OCI-LY1 (cell line): ENCODE data around the gene TNS1.

ENCODE experiments used
- H2AFZ ChIP-seq: fragments of 200-600 bp; sonication (generic), shearing (Covaris generic); 2 replicates; pipeline ENCODE4 v1.6.0; 2014; ENCODE audit warnings: antibody characterized with exemption, mild to moderate bottlenecking, low read length
- H3F3A ChIP-seq: fragments of 200-600 bp; sonication (generic), shearing (Covaris generic); 2 replicates; pipeline ENCODE4 v1.6.0; 2014; ENCODE audit warnings: mild to moderate bottlenecking, antibody characterized with exemption, low read length, moderate library complexity; ENCODE audit not compliant: insufficient read depth
- H3K27ac ChIP-seq: fragments of 200-600 bp; sonication (generic); 2 replicates; pipeline ENCODE4 v1.5.1; 2014; ENCODE audit warnings: low read length, mixed run types, mild to moderate bottlenecking, low read depth; ENCODE audit not compliant: poor library complexity, severe bottlenecking
- H3K27me3 ChIP-seq: fragments of 200-600 bp; sonication (generic); 2 replicates; pipeline ENCODE4 v1.6.0; 2014; ENCODE audit warnings: antibody characterized with exemption, mild to moderate bottlenecking, low read length, moderate library complexity; ENCODE audit not compliant: insufficient read depth
- H3K36me3 ChIP-seq: fragments of 200-600 bp; sonication (generic); 2 replicates; pipeline ENCODE4 v1.6.1; 2014; ENCODE audit warnings: mild to moderate bottlenecking, antibody characterized with exemption, low read length, moderate library complexity, mixed read lengths; ENCODE audit not compliant: insufficient read depth
- H3K4me1 ChIP-seq: fragments of 200-600 bp; sonication (generic); 2 replicates; pipeline ENCODE4 v1.5.1; 2014; ENCODE audit warnings: mild to moderate bottlenecking, low read length, moderate library complexity; ENCODE audit not compliant: insufficient read depth, severe bottlenecking
- H3K4me2 ChIP-seq: fragments of 200-600 bp; sonication (generic), shearing (Covaris generic); 2 replicates; pipeline ENCODE4 v1.6.1; 2014; ENCODE audit warnings: low read length
- H3K4me3 ChIP-seq: fragments of 200-600 bp; sonication (generic); 2 replicates; pipeline ENCODE4 v1.5.1; 2014; ENCODE audit warnings: low read length, low read depth, mild to moderate bottlenecking, mixed read lengths; ENCODE audit not compliant: poor library complexity, severe bottlenecking
- H3K79me2 ChIP-seq: fragments of 200-600 bp; shearing (Covaris generic); 2 replicates; pipeline ENCODE4 v1.6.1; 2016; ENCODE audit warnings: mixed run types, low read length, mixed read lengths; ENCODE audit not compliant: insufficient read depth
- H3K9ac ChIP-seq: fragments of 200-600 bp; sonication (generic), shearing (Covaris generic); 2 replicates; pipeline ENCODE4 v1.6.1; 2014; ENCODE audit warnings: mild to moderate bottlenecking, low read length, mixed read lengths
- H3K9me2 ChIP-seq: fragments of 200-600 bp; sonication (generic), shearing (Covaris generic); 2 replicates; pipeline ENCODE4 v1.6.1; 2014; ENCODE audit warnings: low read depth, mild to moderate bottlenecking, low read length, mixed read lengths
- H3K9me3 ChIP-seq: fragments of 200-600 bp; shearing (Covaris generic); 2 replicates; pipeline ENCODE4 v1.6.1; 2014; ENCODE audit warnings: low read length, mixed read lengths
- H4K20me1 ChIP-seq: fragments of 200-600 bp; sonication (generic), shearing (Covaris generic); 2 replicates; pipeline ENCODE4 v1.6.0; 2016; ENCODE audit warnings: mild to moderate bottlenecking, low read length; ENCODE audit not compliant: insufficient read depth
- CTCF ChIP-seq: fragments of 200-600 bp; sonication (generic), shearing (Covaris generic); IDR thresholded peaks from 2 replicates; pipeline ENCODE4 v1.5.1; 2017; ENCODE audit warnings: mild to moderate bottlenecking, antibody characterized with exemption, low read length, moderate library complexity, mixed read lengths
- EZH2 ChIP-seq: fragments of 200-600 bp; sonication (generic), shearing (Covaris generic); IDR thresholded peaks from 2 replicates; pipeline ENCODE4 v1.8.0; 2017; ENCODE audit warnings: borderline replicate concordance, mixed run types, mild to moderate bottlenecking, antibody characterized with exemption, low read length, moderate library complexity, mixed read lengths

The TNS1 gene

GRCh38 chr2:217913436-217913835 lies 89.4 kb downstream of the TNS1 start:
- no peaks in the 10 kb centered on the region for H3K9me2 ChIP-seq
- no peaks in the 10 kb centered on the region for H3K4me1 ChIP-seq
- no peak overlapping the region for H2AFZ ChIP-seq
- TF ChIP-seq CTCF: no peak
- TF ChIP-seq EZH2: no peak
- no peaks in the 10 kb centered on the region for H3F3A ChIP-seq
- H3K27me3 ChIP-seq: peaks cover 2% of the 10 kb centered on the region; the same call in 1 of the 2 replicates
- no peaks in the 10 kb centered on the region for H3K9me3 ChIP-seq
- no peak overlapping the region for H3K4me2 ChIP-seq
- no peaks in the 10 kb centered on the region for H4K20me1 ChIP-seq
- no peak overlapping the region for H3K9ac ChIP-seq
- H3K27ac ChIP-seq: no peak overlapping the region
- no peak overlapping the region for H3K4me3 ChIP-seq
- H3K36me3 ChIP-seq: no peaks in the 10 kb centered on the region
- no peaks in the 10 kb centered on the region for H3K79me2 ChIP-seq

- Histone ChIP-seq H3K79me2 (no peaks in the 10 kb centered on the region), H4K20me1 (no peaks in the 10 kb centered on the region), H3K36me3 (no peaks in the 10 kb centered on the region), H2AFZ (no peak overlapping the region), H3K4me2 (no peak overlapping the region), H3K9me3 (no peaks in the 10 kb centered on the region), H3K27me3 (peaks cover 2% of the 10 kb centered on the region; the same call in 1 of the 2 replicates), H3K4me3 (no peak overlapping the region), H3K4me1 (no peaks in the 10 kb centered on the region), H3K9me2 (no peaks in the 10 kb centered on the region), H3K27ac (no peak overlapping the region), H3F3A (no peaks in the 10 kb centered on the region), H3K9ac (no peak overlapping the region)
- TF ChIP-seq EZH2 (no peak), CTCF (no peak)
Observed at GRCh38 chr2:217912098-217913024, 90.4 kb downstream of the TNS1 start.

GRCh38 chr2:217911283-217912097 lies 91.3 kb downstream of the TNS1 start:
- Histone ChIP-seq H3K27ac (no peak overlapping the region), H3K36me3 (no peaks in the 10 kb centered on the region), H3K79me2 (no peaks in the 10 kb centered on the region), H3K4me1 (no peaks in the 10 kb centered on the region), H4K20me1 (no peaks in the 10 kb centered on the region), H3K4me3 (no peak overlapping the region), H3K4me2 (no peak overlapping the region), H2AFZ (no peak overlapping the region), H3K27me3 (0 out of 2 replicates have a peak, but pooled peaks cover 2% of the 10 kb centered on the region), H3F3A (no peaks in the 10 kb centered on the region), H3K9me3 (no peaks in the 10 kb centered on the region), H3K9ac (no peak overlapping the region), H3K9me2 (no peaks in the 10 kb centered on the region)
- TF ChIP-seq EZH2 (no peak), CTCF (no peak)
